T-helper 9 cell (primary cell): Measurements from ENCODE around the gene CCDC198.

Experiments
- DNase-seq: peaks from one replicate; pipeline ENCODE4 v3.0.0-alpha.2; 2020
- total RNA-seq, 2 donors: gene quantifications; one replicate each; lab custom pipeline; 2026; lab: John Stamatoyannopoulos, UW

CCDC198 gene, protein sequence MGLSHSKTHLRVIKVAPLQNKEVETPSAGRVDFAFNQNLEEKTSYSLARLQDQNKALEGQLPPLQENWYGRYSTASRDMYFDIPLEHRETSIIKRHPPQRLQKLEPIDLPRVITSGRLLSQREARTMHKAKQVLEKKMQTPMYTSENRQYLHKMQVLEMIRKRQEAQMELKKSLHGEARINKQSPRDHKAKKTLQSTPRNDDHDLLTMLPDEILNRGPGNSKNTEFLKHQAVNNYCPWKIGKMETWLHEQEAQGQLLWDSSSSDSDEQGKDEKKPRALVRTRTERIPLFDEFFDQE
- 0 reads per million in 2 donors for total RNA-seq

DNA sequence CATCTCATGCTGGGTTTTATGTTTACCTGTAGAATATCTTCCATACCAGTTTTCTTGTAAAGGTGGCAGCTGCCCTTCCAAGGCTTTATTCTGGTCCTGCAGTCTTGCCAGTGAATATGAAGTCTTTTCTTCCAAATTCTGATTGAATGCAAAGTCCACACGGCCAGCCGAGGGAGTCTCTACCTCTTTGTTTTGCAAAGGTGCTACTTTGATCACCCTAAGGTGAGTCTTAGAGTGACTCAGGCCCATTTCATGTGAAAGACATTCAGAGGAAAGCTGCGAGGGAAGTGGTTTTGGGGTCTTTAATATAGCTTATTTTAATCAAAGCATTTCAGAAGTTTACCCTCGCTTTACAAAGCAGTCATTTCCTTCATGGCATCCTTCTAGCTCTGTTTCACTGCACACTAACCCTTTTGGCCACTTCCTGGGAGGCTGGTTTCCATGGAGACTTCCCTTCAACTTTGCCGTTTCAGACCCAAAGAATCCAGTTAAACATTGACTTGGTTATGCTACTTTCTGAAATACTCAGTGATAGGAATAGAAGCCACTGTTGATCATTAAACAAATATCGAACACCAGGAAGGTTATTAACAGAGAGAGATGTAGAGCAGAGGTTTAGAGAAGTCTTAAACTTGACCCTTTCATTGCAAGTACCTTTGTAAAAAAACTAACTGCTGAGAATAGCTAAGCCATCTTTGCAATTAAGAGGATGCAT lies at the start of gene CCDC198:
Gene CCDC198 (minus strand): TSS at position 391 of the 715 bp plus-strand sequence. CDS start 142 bp downstream, at position 249.
- DNase-seq, result no peak

DNA sequence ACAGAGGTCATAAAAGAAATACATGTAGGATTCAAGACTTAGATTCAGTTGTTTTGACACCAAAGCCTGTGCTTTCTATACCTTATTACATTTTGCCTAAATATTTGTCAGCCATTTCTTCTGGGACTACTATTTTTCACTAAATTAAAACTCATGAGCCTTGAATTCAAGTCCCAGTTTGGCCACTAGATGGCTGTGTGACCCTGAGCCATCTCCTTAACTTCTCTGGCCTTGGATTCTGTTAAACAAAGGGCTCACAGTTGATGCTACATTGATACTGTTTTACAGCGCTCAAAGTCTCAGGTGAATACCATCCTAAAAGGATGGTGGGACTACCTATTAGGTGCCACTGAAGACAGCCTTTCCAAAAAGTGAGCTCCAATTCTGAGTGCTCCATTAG lies 39.6 kb upstream of the CCDC198 start:
- no peak for DNase-seq

DNA sequence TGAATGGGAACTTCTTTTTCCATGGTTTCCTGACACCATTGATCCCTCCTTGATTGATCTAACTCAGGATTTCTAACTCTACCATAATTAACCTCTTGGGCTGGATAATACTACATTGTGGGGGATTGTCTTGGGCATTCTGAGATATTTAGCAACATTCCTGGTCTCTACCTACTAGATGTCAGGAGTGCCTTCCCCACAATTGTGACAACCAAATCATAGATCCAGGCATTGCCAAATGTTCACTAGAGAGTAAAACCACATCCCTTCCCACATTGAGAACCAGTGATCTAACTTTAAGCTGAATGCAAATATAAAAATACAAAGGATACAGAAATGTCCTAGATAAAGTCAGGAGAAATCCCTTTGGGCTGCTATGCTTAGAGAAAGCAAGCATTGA lies 36.9 kb upstream of the CCDC198 start:
- no peak for DNase-seq

DNA sequence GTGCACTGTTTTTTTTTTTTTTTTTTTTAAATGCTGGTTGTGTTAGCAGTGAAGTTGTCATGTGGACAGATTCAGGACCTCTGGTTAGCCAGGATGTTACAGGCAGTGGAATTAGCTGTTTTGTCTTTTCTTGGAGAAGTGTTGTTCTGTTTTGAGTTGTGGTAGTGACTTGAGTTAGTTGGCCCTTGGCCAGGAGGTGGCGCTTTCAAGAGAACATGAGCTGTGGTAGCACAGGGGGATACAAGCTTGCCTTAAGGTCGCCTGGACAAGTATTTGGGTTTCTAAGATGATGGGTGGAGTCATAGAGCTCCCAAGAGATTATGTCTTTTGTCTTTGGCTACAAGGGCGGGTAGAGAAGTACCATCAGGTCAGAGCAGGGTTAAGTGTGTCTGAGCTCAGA lies 33.3 kb upstream of the CCDC198 start:
- no peak for DNase-seq

DNA sequence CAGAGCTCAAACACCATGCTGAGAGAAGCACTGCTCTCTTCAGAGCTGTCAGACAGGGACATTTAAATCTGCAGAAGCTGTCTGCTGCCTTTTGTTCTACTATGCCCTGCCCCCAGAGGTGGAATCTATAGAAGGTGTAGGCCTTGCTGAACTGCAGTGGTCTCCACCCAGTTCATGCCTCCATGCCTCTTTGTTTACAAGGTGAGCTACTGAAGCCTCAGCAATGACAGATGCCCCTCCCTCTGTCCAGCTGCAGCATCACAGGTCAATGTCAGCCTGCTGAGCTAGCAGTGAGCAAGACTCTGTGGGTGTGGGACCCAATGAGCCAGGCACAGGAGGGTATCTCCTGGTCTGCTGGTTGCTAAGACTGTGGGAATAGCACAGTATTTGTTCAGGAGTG lies 25.4 kb upstream of the CCDC198 start:
- DNase-seq, result no peak

DNA sequence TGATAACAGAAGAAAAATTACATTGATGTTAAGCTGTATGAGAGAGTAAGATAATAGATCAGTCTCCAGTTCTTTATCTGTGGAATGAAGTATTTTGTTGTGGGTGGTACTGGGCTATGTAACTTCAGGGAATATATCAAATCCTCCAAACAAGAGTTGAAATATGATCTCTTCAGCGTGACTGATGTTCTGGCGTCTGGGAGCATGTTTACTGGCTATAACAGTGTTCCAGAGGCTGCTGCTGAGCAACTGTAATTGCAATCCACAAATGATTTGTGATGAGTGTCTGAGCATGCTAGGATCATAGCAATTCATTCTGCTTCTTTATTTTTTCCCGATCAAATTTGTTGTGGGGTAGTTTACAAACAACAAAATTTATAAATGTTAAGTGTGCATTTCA lies 18.6 kb upstream of the CCDC198 start:
- DNase-seq, result no peak

DNA sequence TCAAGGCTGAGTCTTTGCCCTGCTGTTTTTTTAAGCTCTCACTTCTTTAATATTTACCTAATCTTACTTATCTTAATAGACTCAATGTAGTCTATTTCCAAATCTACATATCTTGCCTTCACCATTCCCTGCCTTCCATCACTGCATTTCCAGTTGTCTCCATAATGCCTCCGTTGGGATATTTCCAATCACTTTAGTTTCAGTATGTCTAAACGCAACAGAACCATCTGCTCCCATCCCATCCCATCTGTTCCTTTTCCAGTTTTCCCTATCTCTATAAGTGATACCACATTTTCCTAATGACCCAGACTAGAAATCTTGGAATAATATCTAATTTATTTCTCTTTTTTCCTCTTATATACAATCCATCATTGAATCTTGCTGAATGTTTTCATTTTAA lies 15.1 kb upstream of the CCDC198 start:
- no peak for DNase-seq

DNA sequence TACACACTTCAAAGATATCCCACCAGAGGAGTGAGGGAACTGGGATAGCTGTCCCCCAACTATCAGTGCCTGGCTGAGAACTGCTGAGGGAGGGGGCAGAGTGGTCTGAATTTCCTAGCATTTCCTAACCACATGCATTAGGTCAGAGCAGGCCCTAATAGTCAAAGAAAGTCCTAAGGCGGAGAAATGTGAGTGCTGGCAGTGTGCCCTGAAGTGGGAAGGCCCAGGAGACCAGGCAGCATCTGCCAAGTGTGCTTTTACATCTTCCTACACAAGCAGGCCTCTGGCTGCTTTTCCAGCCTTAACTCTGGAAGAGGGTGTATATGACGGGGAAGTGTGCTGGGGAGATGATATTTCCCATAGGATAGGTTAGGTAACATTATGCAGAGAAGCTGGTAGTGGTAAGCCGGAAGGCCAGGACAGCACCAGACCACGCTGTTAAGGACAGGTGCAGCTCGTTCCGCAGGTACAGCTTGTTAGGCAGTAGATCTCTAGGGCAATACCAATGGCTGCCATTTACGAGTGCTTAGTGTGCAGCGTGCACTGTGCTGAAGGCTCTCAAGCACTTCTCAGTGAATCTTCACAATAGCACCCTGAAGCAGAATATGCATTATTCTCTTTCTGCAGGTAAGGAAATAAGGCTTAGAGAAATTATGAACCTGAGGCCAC lies 9.1 kb upstream of the CCDC198 start:
- no peak for DNase-seq

DNA sequence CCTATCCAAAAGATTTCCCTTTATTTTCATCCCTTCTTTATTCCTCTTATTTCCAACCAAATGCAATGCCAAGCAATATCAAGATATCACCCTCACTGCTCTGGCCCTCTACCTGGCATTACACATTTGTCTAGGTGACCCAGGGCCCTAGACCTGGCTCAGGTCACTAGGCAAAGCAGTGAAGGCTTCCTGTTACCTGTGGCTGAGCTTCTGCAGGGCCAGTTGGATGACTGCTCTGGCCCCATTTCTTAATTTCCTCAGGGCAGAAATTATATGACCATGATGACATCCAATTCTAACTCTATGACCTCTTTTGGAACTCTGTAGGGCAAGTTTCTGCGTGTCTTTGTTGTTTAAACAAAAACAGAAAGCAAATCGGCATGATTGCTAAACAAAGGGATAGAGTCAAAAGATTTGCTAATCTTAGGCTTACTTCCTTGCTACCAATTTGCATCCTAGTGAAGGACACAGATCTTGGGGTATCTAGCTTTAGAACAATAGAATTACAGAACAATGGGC lies 7.4 kb upstream of the CCDC198 start:
- DNase-seq, result no peak

DNA sequence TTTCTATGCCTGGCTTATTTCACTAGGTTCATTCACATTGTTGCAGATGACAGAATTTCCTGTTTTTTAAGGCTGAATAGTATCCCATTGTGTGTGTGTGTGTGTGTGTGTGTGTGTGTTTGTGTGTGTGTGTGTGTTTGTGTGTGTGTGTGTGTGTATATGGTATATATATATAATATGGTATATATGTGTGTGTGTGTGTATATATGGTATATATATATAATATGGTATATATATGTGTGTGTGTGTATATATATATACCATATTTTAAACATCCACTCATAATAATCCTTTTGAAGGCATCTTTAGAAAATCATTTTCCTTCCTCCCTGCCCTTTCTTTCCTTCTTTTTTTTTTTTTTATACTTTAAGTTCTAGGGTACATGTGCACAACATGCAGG lies 5.0 kb upstream of the CCDC198 start:
- no peak for DNase-seq

DNA sequence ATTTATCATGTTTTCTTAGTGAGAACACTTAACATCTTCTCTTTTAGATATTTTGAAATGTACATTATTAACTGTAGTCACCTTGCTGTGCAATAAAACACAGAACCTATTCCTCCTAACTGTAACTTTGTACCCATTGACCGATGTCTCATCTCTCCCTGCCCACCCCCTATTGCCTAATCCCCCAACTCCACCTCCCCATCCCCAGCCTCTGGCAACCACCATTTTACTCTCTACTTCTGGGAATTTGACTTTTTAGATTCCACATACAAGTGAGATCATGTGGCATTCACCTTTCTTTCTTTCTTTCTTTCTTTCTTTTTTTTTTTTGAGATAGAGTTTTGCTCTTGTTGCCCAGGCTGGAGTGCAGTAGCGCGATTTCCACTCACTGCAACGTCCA lies 4.4 kb upstream of the CCDC198 start:
- no peak for DNase-seq

DNA sequence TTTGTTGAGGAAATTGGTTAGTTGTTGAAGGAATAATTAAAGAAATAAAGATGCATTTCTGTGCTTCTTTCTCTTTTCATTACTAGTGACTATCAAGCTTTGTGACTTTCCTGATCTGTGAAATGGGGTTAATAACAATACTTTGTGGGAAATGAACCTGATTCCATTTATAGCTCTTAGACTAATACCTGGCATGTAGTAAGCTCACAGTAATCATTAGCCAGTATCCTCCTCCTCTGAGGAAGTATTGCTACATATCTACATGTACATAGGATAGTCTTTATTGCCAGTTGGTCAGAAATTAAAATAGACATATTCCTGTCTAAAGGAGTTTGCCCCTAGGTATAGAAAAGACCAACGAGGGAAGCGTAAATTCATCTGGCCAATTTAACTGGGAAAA lies 1.8 kb upstream of the CCDC198 start:
- no peak for DNase-seq

DNA sequence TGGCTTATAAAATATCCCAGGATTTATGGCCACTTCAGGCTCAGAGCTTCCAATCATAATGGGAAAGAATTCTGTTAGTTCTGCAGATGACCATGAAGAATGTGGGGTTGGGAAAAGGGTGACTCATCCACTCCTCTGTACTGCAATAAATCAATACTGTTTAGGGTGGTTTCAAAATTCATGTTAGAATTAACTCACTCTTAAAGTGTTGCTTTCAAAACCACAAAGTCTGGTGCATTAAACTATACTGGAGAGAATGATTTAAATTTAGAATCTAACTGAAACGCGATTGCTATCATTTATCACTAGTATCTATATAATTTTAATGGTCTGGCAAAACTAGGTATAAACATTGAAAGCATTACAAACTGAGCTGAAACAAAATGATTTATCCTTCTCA lies 798 bp downstream of the CCDC198 start:
- no peak for DNase-seq

DNA sequence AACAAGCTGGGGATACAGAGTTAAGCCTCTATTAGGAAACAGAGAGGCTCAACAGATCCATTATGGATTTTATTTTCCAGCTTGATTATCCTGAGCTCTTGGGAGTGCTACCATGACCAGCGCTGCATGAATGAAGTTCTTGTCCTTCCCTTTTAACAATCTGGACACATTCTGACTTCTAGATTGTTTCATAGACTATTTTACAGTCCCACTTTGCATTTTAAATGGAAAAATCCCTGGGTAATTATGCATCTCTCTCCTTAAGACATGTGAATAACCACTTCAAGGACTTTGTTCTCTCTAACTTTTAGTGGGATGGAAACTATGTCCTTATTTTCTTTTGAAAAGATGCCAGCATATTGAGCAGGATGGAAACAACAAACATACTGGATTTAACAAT lies 2.0 kb downstream of the CCDC198 start:
- no peak for DNase-seq

DNA sequence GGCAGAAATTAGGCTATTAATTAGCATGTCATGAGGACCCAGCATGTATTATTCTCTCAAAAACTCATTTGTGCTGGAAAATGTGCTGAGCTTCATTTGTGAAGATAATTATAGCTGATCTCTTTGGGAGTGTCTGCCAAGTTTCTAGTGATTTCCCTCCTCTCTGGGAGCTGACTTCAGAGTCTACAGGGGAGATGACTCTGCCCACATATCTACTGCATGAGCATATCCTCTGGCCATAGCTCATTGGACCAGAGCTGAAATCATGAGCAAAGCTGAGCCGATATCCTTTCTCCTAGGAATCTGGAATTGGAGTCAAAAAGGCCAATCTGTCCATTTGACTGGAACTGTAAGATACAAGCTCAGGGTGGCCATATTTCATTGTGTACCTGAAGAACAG lies 5.9 kb downstream of the CCDC198 start:
- DNase-seq, result no peak

DNA sequence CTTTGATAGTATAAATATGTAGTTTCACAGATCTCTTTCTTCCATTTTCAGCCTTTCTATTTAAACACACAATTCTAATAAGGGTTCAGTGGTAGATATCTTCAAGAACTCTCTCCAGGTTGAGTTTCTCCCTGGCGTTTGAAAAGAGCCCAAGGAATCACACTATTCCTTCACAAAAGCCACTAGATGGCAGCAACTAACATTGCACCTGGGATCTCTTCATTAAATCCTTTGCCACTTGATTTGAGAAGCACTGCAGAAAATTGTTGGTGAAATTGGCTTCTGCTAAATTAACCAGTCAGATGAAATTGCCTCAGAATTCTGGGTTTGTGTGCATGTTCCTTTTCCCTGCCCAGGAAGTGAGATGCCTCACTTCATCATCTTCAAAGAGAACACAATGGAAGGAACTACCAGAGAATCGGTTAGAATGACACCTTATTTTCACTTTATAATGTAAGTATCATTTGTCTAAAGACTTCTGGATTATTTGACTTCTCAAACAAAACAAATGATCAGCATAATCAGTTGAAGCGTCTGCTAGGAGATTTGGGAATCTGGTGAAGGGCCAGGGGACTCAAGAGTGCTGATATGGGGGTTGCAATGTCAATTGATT lies 6.8 kb downstream of the CCDC198 start:
- DNase-seq, result no peak

DNA sequence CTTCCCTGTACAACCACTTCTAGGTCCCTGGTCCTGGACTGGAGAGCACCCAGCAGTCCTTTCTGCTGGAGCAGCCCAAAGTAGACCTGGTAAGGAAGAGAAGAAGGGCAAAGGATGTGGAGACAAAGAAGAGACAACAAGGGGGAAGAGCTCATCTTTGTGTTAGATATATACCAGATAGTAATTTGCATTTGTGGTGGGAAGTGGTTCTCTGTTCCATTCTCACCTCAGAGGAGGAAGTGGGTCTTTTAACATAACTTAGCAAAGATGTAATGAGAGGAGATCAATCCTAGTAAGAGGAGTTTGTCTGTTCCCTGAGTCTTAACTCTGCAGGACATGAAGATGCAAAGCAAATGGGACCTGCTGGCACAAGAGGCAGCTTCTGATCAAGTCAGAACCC lies 8.0 kb downstream of the CCDC198 start:
- no peak for DNase-seq

DNA sequence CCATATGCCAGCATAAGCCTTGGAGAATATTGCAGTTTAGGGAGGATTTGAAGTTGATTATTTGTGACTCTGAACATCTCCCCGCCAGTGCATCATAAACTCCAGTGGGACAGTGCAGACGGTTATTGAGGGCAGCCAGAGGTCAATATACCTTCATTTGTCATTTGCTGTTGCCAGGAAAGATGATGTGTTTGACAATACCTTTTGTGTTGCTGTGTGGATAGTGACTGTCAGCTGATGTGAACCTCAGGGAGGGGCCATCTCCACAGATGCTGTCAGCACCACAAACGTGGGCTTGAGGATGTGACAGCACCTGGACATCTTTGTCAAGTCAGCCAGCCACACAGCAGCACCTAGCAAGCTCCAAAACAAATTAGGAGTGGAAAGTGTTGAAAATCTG lies 11.5 kb downstream of the CCDC198 start:
- DNase-seq, result no peak

DNA sequence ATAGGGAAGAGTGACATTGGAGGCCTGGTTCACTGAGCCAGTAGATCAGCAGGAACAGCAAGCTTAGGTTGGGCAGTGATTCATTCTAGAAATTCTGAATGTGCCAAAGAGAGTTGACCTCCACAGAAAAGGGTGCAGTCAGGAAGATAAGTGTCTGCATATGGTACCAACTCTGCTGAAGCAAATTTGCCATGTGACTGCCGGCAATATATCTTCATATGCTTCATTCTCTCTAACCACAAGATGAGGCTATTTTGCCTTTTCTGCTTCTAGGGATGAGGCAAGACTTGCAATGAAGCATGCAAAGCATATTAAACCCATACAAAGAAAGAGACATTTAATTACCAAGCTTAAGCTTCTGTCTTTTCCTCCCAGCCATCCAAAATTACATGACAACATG lies 13.6 kb downstream of the CCDC198 start:
- DNase-seq, result no peak

DNA sequence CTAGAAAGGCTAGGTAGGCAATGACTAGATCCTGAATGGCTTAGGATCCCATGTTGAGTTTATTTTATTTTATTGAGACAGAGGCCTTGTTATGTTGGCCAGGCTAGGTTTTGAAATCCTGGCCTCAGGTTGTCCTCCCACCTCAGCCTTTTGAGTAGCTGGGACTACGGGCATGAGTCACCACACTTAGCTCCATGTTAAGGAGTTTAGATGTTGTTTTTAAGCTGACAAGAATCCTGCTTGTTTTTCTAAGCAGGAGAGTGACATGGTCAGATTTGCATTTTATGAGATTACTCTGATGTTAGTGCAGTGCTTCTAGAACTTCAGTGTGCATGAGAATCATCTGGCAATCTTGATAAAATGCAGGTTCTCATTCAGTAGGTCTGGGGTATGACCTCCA lies 14.5 kb downstream of the CCDC198 start:
- no peak for DNase-seq

DNA sequence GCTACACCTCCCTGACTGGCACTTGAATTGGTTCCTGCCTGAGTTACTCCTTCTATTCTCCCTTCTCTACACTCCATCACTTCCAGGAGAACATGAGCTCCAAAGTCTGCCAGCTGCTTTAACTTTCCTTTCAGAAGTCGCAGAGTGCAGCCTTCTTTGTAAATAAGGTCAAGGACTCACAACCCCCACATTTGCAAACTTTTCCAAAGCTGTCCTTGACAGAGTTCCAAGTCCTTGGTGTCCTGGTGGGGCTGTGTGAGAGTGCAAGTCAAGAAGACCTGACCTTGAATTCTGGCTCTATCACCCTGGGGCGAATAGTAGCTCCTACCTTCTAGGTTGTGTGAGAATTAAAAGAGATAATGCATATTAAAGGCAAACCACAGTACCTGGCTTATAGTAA lies 15.6 kb downstream of the CCDC198 start:
- DNase-seq, result no peak

DNA sequence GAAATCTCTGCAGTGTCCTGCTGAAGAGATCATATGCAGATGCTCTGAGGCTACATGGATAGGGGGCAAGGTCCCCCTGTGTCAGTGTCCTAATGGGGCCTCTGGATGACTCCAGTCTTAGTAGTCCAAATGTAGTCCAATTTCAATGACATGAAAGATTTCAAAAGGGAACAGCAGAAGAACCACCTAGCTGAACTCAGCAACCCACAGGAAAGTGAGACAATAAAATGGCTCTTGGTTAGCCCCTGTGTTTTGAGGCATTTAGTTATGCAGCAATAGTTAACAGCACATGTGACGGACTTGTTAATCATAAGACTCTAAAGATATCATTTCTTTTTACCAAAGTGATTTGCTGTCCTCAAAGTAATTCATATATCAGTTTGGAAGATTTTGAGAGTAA lies 22.7 kb downstream of the CCDC198 start:
- no peak for DNase-seq

DNA sequence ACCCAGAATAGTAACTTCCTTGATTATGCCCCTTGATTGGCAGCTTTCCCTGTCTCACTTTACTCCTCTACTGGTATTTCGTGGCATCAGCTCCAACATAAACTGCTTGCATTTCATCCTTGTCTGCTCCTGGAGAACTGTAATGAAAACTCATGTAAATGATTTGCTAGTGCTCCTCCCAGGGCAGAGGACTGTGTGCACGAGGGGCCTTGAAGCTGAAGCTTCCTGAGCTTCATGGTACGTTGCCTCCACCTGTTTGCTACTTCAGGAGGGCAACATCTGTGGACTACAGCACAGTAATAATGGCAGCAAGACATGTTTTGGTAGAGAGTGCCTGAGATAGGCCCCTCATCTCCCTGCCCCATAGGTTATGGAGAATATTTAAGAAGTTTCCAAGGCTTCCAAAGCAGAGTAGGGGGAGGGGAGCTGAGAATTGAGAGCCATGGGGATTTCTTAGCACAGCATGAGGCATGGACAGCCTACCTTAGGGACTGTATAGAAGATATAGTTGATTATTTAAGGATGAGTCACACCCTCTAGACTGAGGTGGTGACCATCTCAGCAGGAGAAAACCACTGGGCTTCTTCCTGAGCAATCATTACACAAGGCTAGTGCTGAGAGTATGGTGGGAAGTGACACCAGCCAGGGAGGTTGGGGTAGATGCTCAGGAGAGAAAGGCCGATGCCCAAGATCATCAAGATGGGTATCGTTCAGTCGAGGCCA lies 29.5 kb downstream of the CCDC198 start:
- DNase-seq, result no peak
